IMR-90 (cell line): Measurements from ENCODE around the gene CD93. TPM values are rescaled to one million over a fixed set of nuclear protein-coding genes. Genes with fewer than 3 reads are reported as not detected.

Experiments used
- ATAC-seq: fragments of 200-7000 bp; cut with Tn5 transposase; 2 replicates; pipeline ENCODE4 v1.9.1; 2020; ENCODE audit warnings: low read depth, mild to moderate bottlenecking, moderate library complexity
- BruUV-seq: library from RNA; stranded (reverse); fragments of 400-500 nt; replicated peaks from 2 replicates; lab custom pipeline; 2021; lab: Mats Ljungman, UMichigan
- CTCF ChIA-PET: fragments of 300-600 bp; formaldehyde crosslinking; extraction: SDS; loops from one replicate; lab custom pipeline; 2021; ENCODE audit warnings: antibody characterized with exemption; lab: Yijun Ruan, JAX
- POLR2A ChIA-PET: fragments of 300-600 bp; sonication (Branson Sonifier 250); formaldehyde crosslinking; loops from one replicate; lab custom pipeline; 2022; ENCODE audit warnings: antibody characterized with exemption; ENCODE audit not compliant: unreplicated experiment; lab: Charles Lee
- DNase-seq: peaks from one replicate; pipeline ENCODE4 v3.0.0; 2013
- H2AFZ ChIP-seq: replicated peaks from 2 replicates; pipeline ENCODE3; 2013; ENCODE audit warnings: low read length, mild to moderate bottlenecking; ENCODE audit not compliant: poor library complexity
- H2AK5ac ChIP-seq: 2 replicates; pipeline ENCODE4 v1.6.1; 2013; ENCODE audit warnings: low read depth, low read length, inconsistent platforms
- H2AK9ac ChIP-seq: replicated peaks from 2 replicates; pipeline ENCODE3; 2013; ENCODE audit warnings: mild to moderate bottlenecking, low read depth, low read length, moderate library complexity; ENCODE audit not compliant: poor library complexity
- H2BK120ac ChIP-seq: 2 replicates; pipeline ENCODE4 v1.6.1; 2013; ENCODE audit warnings: low read depth, low read length, inconsistent platforms
- H2BK15ac ChIP-seq: 3 replicates; pipeline ENCODE4 v1.6.1; 2013; ENCODE audit warnings: low read depth, low read length, inconsistent platforms
- H2BK20ac ChIP-seq: 2 replicates; pipeline ENCODE4 v1.6.1; 2013; ENCODE audit warnings: low read depth, mild to moderate bottlenecking, inconsistent platforms, low read length, moderate library complexity
- H2BK5ac ChIP-seq: 2 replicates; pipeline ENCODE4 v1.6.1; 2013; ENCODE audit warnings: mild to moderate bottlenecking, low read depth, low read length, inconsistent platforms; ENCODE audit not compliant: poor library complexity, severe bottlenecking
- H3K14ac ChIP-seq: replicated peaks from 2 replicates; pipeline ENCODE4 v1.6.1; 2013; ENCODE audit warnings: low read depth, low read length, inconsistent platforms
- H3K18ac ChIP-seq: 2 replicates; pipeline ENCODE4 v1.6.1; 2013; ENCODE audit warnings: low read depth, low read length, control low read depth
- H3K23ac ChIP-seq: 2 replicates; pipeline ENCODE4 v1.6.1; 2013; ENCODE audit warnings: low read depth, low read length, inconsistent platforms
- H3K27ac ChIP-seq: 2 replicates; pipeline ENCODE4 v1.5.1; 2013; ENCODE audit warnings: mild to moderate bottlenecking, control low read depth, low read length; ENCODE audit not compliant: insufficient read depth
- H3K27me3 ChIP-seq: 2 replicates; pipeline ENCODE4 v1.6.1; 2013; ENCODE audit warnings: low read length; ENCODE audit not compliant: control insufficient read depth, insufficient read depth
- H3K36me3 ChIP-seq: 2 replicates; pipeline ENCODE4 v1.6.1; 2013; ENCODE audit warnings: low read length, mixed read lengths; ENCODE audit not compliant: control insufficient read depth, insufficient read depth
- H3K4ac ChIP-seq: 2 replicates; pipeline ENCODE4 v1.6.1; 2013; ENCODE audit warnings: low read depth, low read length, inconsistent platforms
- H3K4me1 ChIP-seq: 2 replicates; pipeline ENCODE4 v1.6.1; 2013; ENCODE audit warnings: low read length, mixed read lengths; ENCODE audit not compliant: control insufficient read depth, insufficient read depth
- H3K4me2 ChIP-seq: 2 replicates; pipeline ENCODE4 v1.6.1; 2013; ENCODE audit warnings: low read depth, mild to moderate bottlenecking, control low read depth, low read length, moderate library complexity
- H3K4me3 ChIP-seq: 2 replicates; pipeline ENCODE4 v1.5.1; 2013; ENCODE audit warnings: low read depth, mild to moderate bottlenecking, control low read depth, low read length, moderate library complexity; ENCODE audit not compliant: insufficient read depth
- H3K56ac ChIP-seq: 2 replicates; pipeline ENCODE4 v1.6.1; 2013; ENCODE audit warnings: low read length, inconsistent platforms; ENCODE audit not compliant: insufficient read depth; ENCODE audit errors: extremely low read depth
- H3K79me1 ChIP-seq, 2 experiments: 2 replicates each; pipeline ENCODE4 v1.6.1; 2013; ENCODE audit warnings: low read length in 2 of 2, inconsistent platforms in 1 of 2, low read depth in 1 of 2
- H3K9ac ChIP-seq: 2 replicates; pipeline ENCODE4 v1.6.1; 2013; ENCODE audit warnings: low read depth, low read length, control low read depth
- H3K9me1 ChIP-seq: 2 replicates; pipeline ENCODE4 v1.6.1; 2013; ENCODE audit warnings: low read length, inconsistent platforms; ENCODE audit not compliant: insufficient read depth
- H3K9me3 ChIP-seq: 2 replicates; pipeline ENCODE4 v1.6.1; 2013; ENCODE audit warnings: low read length; ENCODE audit not compliant: control insufficient read depth, insufficient read depth
- H4K20me1 ChIP-seq: 2 replicates; pipeline ENCODE4 v1.6.1; 2013; ENCODE audit warnings: low read length, inconsistent platforms; ENCODE audit not compliant: insufficient read depth
- H4K5ac ChIP-seq: 2 replicates; pipeline ENCODE4 v1.6.1; 2013; ENCODE audit warnings: mild to moderate bottlenecking, low read depth, low read length, control low read depth
- H4K8ac ChIP-seq, 2 experiments: 2 replicates each; pipeline ENCODE4 v1.6.1; 2013; ENCODE audit warnings: low read depth in 2 of 2, low read length in 2 of 2, control low read depth in 1 of 2, inconsistent platforms in 1 of 2
- H4K91ac ChIP-seq: 2 replicates; pipeline ENCODE4 v1.6.1; 2013; ENCODE audit warnings: low read depth, low read length, inconsistent platforms; ENCODE audit not compliant: insufficient read depth
- BHLHE40 ChIP-seq: fragments of 150-350 bp; IDR thresholded peaks from 2 replicates; pipeline ENCODE4 v1.6.1; 2016; ENCODE audit warnings: mild to moderate bottlenecking, low read depth, low read length
- CHD1 ChIP-seq: IDR thresholded peaks from 2 replicates; pipeline ENCODE4 v1.6.1; 2012; ENCODE audit warnings: low read depth, low read length, improper control_type of control experiment
- MAFK ChIP-seq: IDR thresholded peaks from 2 replicates; pipeline ENCODE4 v1.6.1; 2012; ENCODE audit warnings: low read depth, low read length, improper control_type of control experiment
- MAZ ChIP-seq: IDR thresholded peaks from 2 replicates; pipeline ENCODE4 v1.6.1; 2012; ENCODE audit warnings: low read depth, mild to moderate bottlenecking, low read length, improper control_type of control experiment, moderate library complexity, borderline replicate concordance
- MXI1 ChIP-seq: IDR thresholded peaks from 2 replicates; pipeline ENCODE4 v1.6.1; 2012; ENCODE audit warnings: low read depth, mild to moderate bottlenecking, low read length, moderate library complexity, borderline replicate concordance
- POLR2A ChIP-seq: IDR thresholded peaks from 2 replicates; pipeline ENCODE4 v1.6.1; 2012; ENCODE audit warnings: mild to moderate bottlenecking, low read depth, low read length
- RCOR1 ChIP-seq: IDR thresholded peaks from 2 replicates; pipeline ENCODE4 v1.6.1; 2012; ENCODE audit warnings: mild to moderate bottlenecking, low read length, improper control_type of control experiment; ENCODE audit not compliant: insufficient replicate concordance
- RFX5 ChIP-seq: IDR thresholded peaks from 2 replicates; pipeline ENCODE4 v1.8.0; 2012; ENCODE audit warnings: low read depth, mild to moderate bottlenecking, low read length, moderate library complexity
- SMC3 ChIP-seq: fragments of 150-350 bp; IDR thresholded peaks from 2 replicates; pipeline ENCODE4 v1.6.1; 2016; ENCODE audit warnings: low read depth, mild to moderate bottlenecking, antibody characterized with exemption, low read length, moderate library complexity
- WGBS, 2 experiments: methylation state at CpG; one replicate each; pipeline versions ENCODE4 v1.1.5 to v1.1.7; 2013; ENCODE audit warnings: missing lambda C conversion rate in 2 of 2; ENCODE audit not compliant: insufficient read length in 1 of 2; ENCODE audit errors: extremely low coverage in 2 of 2; 5-methylcytosine and 5-hydroxymethylcytosine counted together
- dilution Hi-C: fragments of 300-500 bp; cut with HindIII; formaldehyde crosslinking; loops from one replicate; pipeline ENCODE4 v1.14.3; 2018; ENCODE audit warnings: low sequenced_read_pairs; ENCODE audit not compliant: unreplicated experiment
- in situ Hi-C: fragments of 300-500 bp; cut with MboI; formaldehyde crosslinking; loops from 3 replicates; pipeline ENCODE4 v1.14.3; 2019; ENCODE audit warnings: low sequenced_read_pairs, inconsistent platforms, mixed read lengths
- intact Hi-C: fragments of 100-400 bp; cut with micrococcal nuclease; formaldehyde crosslinking; loops from 2 replicates; pipeline ENCODE4 v1.10.0; 2022
- polyA plus RNA-seq, 3 experiments: library from polyadenylated mRNA; depleted of rRNA; stranded (reverse); fragments of >200 nt; gene quantifications; 2 replicates each; pipeline ENCODE4 v1.2.3, GENCODE V29; 2012; ENCODE audit warnings: low replicate concordance in 1 of 3
- total RNA-seq: library from RNA; depleted of rRNA; stranded (reverse); fragments of >200 nt; gene quantifications from 2 replicates; pipeline ENCODE4 v1.2.3, GENCODE V29; 2012
- TF ChIP-seq, protein P1 (sequence below): fragments of 150-350 bp; IDR thresholded peaks from 2 replicates; pipeline ENCODE4 v1.6.1; 2017; ENCODE audit warnings: mild to moderate bottlenecking, antibody characterized with exemption, low read length, low read depth
- TF ChIP-seq, protein P2 (sequence below): fragments of 150-350 bp; IDR thresholded peaks from 2 replicates; pipeline ENCODE4 v1.6.1; 2016; ENCODE audit warnings: low read depth, mild to moderate bottlenecking, low read length, moderate library complexity, borderline replicate concordance

Gene CD93
- total and polyA plus RNA-seq, 2 of the 4 experiments (the other 2 are of a cell fraction): under 0.01 to 0.02 TPM

DNA sequence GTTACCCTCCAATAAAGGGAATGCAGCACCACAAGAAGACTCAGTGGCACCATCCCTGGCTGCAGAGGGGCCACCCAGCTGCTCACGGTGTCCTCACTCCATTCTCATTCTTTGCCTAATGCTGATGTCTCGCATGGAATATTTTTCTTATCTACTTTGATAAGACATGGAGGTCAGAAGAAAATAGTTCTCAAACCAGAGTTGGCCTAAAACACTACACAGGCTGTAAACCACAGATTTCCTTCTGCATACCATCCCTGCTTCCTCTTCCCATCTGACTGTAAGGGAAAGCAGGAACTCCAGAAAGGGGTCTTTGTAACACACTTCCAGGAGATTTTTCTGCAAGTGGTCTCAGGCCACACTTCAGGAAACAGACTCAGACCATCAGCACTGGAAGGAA is 43.1 kb upstream of the CD93 start:
- H2AK9ac ChIP-seq: no peak overlapping the region
- no peaks in the 10 kb centered on the region for H3K79me1 ChIP-seq
- H2BK5ac ChIP-seq: no peak overlapping the region
- H3K4me2 ChIP-seq: no peak overlapping the region
- H2AFZ ChIP-seq: no peak overlapping the region
- dilution Hi-C loops: no loop called here
- TF ChIP-seq RCOR1 (no peak), MXI1 (no peak), MAFK (no peak), RFX5 (no peak), CHD1 (no peak), POLR2A (no peak), BHLHE40 (no peak), MAZ (no peak), SMC3 (no peak)
- TF ChIP-seq, protein P1, sequence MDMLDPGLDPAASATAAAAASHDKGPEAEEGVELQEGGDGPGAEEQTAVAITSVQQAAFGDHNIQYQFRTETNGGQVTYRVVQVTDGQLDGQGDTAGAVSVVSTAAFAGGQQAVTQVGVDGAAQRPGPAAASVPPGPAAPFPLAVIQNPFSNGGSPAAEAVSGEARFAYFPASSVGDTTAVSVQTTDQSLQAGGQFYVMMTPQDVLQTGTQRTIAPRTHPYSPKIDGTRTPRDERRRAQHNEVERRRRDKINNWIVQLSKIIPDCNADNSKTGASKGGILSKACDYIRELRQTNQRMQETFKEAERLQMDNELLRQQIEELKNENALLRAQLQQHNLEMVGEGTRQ: no peak
- TF ChIP-seq, protein P2, sequence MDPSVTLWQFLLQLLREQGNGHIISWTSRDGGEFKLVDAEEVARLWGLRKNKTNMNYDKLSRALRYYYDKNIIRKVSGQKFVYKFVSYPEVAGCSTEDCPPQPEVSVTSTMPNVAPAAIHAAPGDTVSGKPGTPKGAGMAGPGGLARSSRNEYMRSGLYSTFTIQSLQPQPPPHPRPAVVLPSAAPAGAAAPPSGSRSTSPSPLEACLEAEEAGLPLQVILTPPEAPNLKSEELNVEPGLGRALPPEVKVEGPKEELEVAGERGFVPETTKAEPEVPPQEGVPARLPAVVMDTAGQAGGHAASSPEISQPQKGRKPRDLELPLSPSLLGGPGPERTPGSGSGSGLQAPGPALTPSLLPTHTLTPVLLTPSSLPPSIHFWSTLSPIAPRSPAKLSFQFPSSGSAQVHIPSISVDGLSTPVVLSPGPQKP: no peak
- no peaks in the 10 kb centered on the region for H3K9me3 ChIP-seq
- DNase-seq (no peak), ATAC-seq (no peak)
- H3K23ac ChIP-seq: no peak overlapping the region
- no peak overlapping the region for H3K27ac ChIP-seq
- no peak overlapping the region for H3K56ac ChIP-seq
- H3K18ac ChIP-seq: no peak overlapping the region
- no peaks in the 10 kb centered on the region for H3K36me3 ChIP-seq
- H4K20me1 ChIP-seq: no peaks in the 10 kb centered on the region
- no CpG with 5 or more reads among the region's 2 CpGs for WGBS, 2 experiments
- no peak overlapping the region for H2BK20ac ChIP-seq
- no peak overlapping the region for H3K4ac ChIP-seq
- CTCF ChIA-PET: no interaction called here
- H2AK5ac ChIP-seq: no peak overlapping the region
- H3K14ac ChIP-seq: no peak overlapping the region
- in situ Hi-C loops: no loop called here
- no peak overlapping the region for H4K91ac ChIP-seq
- no peaks in the 10 kb centered on the region for H3K9me1 ChIP-seq
- H2BK15ac ChIP-seq: no peak overlapping the region
- no peak overlapping the region for H4K8ac ChIP-seq
- peaks cover 6% of the 10 kb centered on the region for H3K4me1 ChIP-seq
- H3K9ac ChIP-seq: no peak overlapping the region
- POLR2A ChIA-PET: no interaction called here
- H2BK120ac ChIP-seq: no peak overlapping the region
- intact Hi-C loops: no loop called here
- BruUV-seq: no TSS peak
- H4K5ac ChIP-seq: no peak overlapping the region
- no peak overlapping the region for H3K4me3 ChIP-seq
- no peaks in the 10 kb centered on the region for H3K27me3 ChIP-seq
